ENCODE results near the gene HDAC3.

The HDAC3 gene

DNA sequence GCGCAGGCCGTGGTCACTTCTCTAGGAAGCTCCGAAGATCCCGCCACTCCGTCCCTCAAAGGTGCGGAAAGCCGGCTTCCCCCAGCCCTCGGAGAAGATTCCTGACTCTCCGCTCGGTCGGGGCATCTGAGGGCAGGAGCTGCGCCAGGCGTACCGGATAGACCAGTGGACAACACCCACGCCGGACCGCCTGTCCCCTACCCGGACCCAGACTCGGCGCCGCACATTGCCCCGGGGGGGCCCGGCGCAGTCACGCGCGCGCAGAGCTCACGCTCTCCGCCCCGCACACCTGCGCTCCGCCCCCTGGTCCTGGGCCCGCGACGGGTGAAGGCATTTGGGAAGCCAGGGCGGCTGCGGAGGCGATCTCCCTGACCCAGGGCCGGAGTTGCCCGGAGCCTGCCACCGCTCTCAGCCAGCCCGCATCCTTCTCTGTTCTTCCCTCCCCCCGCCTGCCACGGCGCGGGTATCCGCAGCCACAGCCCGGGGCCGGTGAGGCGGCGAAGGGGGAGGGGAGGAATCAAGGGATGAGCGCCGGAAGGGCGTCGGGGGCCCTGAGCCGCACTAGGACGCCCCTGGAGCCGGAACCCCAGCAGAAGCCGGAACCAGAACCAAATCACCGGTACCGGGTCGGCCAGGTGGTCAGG, 596 bp upstream of the HDAC3 start (continued):
- no peak for TF ChIP-seq ZNF280C (tag by site-specific recombination; IDR thresholded peaks at IDR 0.05)
- no peak for TF ChIP-seq HOXA7 (CRISPR knock-in tag; IDR thresholded peaks at IDR 0.05; ENCODE audit: borderline replicate concordance)
- no peak for TF ChIP-seq REPIN1 (tag by site-specific recombination; IDR thresholded peaks at IDR 0.05; ENCODE audit: low read depth)
- TF ChIP-seq, protein P1, sequence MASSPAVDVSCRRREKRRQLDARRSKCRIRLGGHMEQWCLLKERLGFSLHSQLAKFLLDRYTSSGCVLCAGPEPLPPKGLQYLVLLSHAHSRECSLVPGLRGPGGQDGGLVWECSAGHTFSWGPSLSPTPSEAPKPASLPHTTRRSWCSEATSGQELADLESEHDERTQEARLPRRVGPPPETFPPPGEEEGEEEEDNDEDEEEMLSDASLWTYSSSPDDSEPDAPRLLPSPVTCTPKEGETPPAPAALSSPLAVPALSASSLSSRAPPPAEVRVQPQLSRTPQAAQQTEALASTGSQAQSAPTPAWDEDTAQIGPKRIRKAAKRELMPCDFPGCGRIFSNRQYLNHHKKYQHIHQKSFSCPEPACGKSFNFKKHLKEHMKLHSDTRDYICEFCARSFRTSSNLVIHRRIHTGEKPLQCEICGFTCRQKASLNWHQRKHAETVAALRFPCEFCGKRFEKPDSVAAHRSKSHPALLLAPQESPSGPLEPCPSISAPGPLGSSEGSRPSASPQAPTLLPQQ (tag by site-specific recombination; IDR thresholded peaks at IDR 0.05): peak; percentile 49; the same call in 1 of the 2 replicates
- TF ChIP-seq IKZF3 (tag by site-specific recombination; IDR thresholded peaks at IDR 0.05): peak; percentile 31; the same call in 1 of the 2 replicates
- TF ChIP-seq, protein P2, sequence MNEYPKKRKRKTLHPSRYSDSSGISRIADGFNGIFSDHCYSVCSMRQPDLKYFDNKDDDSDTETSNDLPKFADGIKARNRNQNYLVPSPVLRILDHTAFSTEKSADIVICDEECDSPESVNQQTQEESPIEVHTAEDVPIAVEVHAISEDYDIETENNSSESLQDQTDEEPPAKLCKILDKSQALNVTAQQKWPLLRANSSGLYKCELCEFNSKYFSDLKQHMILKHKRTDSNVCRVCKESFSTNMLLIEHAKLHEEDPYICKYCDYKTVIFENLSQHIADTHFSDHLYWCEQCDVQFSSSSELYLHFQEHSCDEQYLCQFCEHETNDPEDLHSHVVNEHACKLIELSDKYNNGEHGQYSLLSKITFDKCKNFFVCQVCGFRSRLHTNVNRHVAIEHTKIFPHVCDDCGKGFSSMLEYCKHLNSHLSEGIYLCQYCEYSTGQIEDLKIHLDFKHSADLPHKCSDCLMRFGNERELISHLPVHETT (tag by site-specific recombination; IDR thresholded peaks at IDR 0.05): no peak
- TF ChIP-seq, protein P3, sequence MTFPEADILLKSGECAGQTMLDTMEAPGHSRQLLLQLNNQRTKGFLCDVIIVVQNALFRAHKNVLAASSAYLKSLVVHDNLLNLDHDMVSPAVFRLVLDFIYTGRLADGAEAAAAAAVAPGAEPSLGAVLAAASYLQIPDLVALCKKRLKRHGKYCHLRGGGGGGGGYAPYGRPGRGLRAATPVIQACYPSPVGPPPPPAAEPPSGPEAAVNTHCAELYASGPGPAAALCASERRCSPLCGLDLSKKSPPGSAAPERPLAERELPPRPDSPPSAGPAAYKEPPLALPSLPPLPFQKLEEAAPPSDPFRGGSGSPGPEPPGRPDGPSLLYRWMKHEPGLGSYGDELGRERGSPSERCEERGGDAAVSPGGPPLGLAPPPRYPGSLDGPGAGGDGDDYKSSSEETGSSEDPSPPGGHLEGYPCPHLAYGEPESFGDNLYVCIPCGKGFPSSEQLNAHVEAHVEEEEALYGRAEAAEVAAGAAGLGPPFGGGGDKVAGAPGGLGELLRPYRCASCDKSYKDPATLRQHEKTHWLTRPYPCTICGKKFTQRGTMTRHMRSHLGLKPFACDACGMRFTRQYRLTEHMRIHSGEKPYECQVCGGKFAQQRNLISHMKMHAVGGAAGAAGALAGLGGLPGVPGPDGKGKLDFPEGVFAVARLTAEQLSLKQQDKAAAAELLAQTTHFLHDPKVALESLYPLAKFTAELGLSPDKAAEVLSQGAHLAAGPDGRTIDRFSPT (tag by site-specific recombination; IDR thresholded peaks at IDR 0.05): peak; percentile 28; the same call in 1 of the 2 replicates
- no peak for TF ChIP-seq ZNF521 (tag by site-specific recombination; IDR thresholded peaks at IDR 0.05)
- TF ChIP-seq ZNF214 (tag by site-specific recombination; IDR thresholded peaks at IDR 0.05; ENCODE audit: borderline replicate concordance): no peak
- peak; percentile 62 for TF ChIP-seq GLIS1 (tag by site-specific recombination; IDR thresholded peaks at IDR 0.05)
- no peak for TF ChIP-seq ZFP37 (tag by site-specific recombination; IDR thresholded peaks at IDR 0.05)
- TF ChIP-seq FEZF1 (tag by site-specific recombination; IDR thresholded peaks at IDR 0.05): no peak
- TF ChIP-seq ZNF140 (tag by site-specific recombination; IDR thresholded peaks at IDR 0.05): no peak
- no peak for TF ChIP-seq ZNF266 (tag by site-specific recombination; IDR thresholded peaks at IDR 0.05; ENCODE audit: low read depth)
- peak; percentile 64 for TF ChIP-seq PATZ1 (tag by site-specific recombination; IDR thresholded peaks at IDR 0.05)
- peak; percentile 90 for TF ChIP-seq ZBTB20 (tag by site-specific recombination; IDR thresholded peaks at IDR 0.05)
- TF ChIP-seq YY1 (tag by site-specific recombination; IDR thresholded peaks at IDR 0.05): 0 out of 2 replicates have a peak, but pooled peaks have one; percentile 18
- TF ChIP-seq ZNF416 (tag by site-specific recombination; IDR thresholded peaks at IDR 0.05): no peak
- peak; percentile 56; the same call in 1 of the 2 replicates for TF ChIP-seq ZNF777 (tag by site-specific recombination; IDR thresholded peaks at IDR 0.05; ENCODE audit: borderline replicate concordance)
- no peak for TF ChIP-seq KLF16 (tag by site-specific recombination; IDR thresholded peaks at IDR 0.05)
- TF ChIP-seq ZBTB17 (tag by site-specific recombination; IDR thresholded peaks at IDR 0.05): peak; percentile 76
- TF ChIP-seq PRDM4 (tag by site-specific recombination; IDR thresholded peaks at IDR 0.05): no peak
- TF ChIP-seq ZNF624 (tag by site-specific recombination; IDR thresholded peaks at IDR 0.05): no peak
- TF ChIP-seq, protein P4, sequence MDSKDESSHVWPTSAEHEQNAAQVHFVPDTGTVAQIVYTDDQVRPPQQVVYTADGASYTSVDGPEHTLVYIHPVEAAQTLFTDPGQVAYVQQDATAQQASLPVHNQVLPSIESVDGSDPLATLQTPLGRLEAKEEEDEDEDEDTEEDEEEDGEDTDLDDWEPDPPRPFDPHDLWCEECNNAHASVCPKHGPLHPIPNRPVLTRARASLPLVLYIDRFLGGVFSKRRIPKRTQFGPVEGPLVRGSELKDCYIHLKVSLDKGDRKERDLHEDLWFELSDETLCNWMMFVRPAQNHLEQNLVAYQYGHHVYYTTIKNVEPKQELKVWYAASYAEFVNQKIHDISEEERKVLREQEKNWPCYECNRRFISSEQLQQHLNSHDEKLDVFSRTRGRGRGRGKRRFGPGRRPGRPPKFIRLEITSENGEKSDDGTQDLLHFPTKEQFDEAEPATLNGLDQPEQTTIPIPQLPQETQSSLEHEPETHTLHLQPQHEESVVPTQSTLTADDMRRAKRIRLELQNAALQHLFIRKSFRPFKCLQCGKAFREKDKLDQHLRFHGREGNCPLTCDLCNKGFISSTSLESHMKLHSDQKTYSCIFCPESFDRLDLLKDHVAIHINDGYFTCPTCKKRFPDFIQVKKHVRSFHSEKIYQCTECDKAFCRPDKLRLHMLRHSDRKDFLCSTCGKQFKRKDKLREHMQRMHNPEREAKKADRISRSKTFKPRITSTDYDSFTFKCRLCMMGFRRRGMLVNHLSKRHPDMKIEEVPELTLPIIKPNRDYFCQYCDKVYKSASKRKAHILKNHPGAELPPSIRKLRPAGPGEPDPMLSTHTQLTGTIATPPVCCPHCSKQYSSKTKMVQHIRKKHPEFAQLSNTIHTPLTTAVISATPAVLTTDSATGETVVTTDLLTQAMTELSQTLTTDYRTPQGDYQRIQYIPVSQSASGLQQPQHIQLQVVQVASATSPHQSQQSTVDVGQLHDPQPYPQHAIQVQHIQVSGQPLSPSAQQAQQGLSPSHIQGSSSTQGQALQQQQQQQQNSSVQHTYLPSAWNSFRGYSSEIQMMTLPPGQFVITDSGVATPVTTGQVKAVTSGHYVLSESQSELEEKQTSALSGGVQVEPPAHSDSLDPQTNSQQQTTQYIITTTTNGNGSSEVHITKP (tag by site-specific recombination; IDR thresholded peaks at IDR 0.05): no peak; the same call in 1 of the 2 replicates

Measured in HEK293 (cell line).